Left cardiac atrium (tissue), 4 donors: ENCODE measurements around the gene GPR25. TPM values are rescaled to one million over a fixed set of nuclear protein-coding genes. Genes with fewer than 3 reads are reported as not detected.

ENCODE experiments used
- ATAC-seq, 2 donors: fragments of 200-7000 bp; cut with Tn5 transposase; one replicate each; pipeline ENCODE4 v1.9.1; 2020; ENCODE audit warnings: mild to moderate bottlenecking in 2 of 2, moderate library complexity in 2 of 2
- DNase-seq: peaks from one replicate; pipeline ENCODE4 v3.0.0-alpha.2; 2020
- intact Hi-C, 2 donors: fragments of 100-400 bp; cut with DNase I; formaldehyde crosslinking; loops; one replicate each; pipeline versions ENCODE4 v1.14.1 to v1.15.1; 2022 to 2023
- total RNA-seq, 2 donors: library from RNA; stranded (reverse); fragmentation: NEBNext Ultra II Directional; extraction: Animal tissue kit (Norgen Biotek cat#: 25700); gene quantifications; one replicate each; pipeline ENCODE4 v1.2.1, GENCODE V29; 2021
- donor health status: DM: no; HTN: yes; CAD: no.
- donor health status: DM: no; HTN: yes; CAD: no; lungs with severe emphysema.
- donor health status: DM: yes; HTN: yes; CAD: no.
- donor health status: Dilated cardiomyopathy.

The GPR25 gene
- total RNA-seq, 2 donors from 2014 or later = not detected

- intact Hi-C loops = no loop called here
- DNase-seq (no peak), ATAC-seq (no peak)
Measured at GRCh38 chr1:200869753-200870391, 2.9 kb upstream of the GPR25 start.

GRCh38 chr1:200873116-200873670, 412 bp downstream of the GPR25 start:
- ATAC-seq = peak; percentile 32 to 43
- no peak for DNase-seq
- intact Hi-C loops = no loop called here

GRCh38 chr1:200873671-200874397, 1.1 kb downstream of the GPR25 start:
- ATAC-seq (peak in 1 of 2 donors; percentile 14), DNase-seq (no peak)
- intact Hi-C loops = no loop called here

- no peak for ATAC-seq
- intact Hi-C loops = no loop called here
- no peak for DNase-seq
Measured at GRCh38 chr1:200874694-200875093, 1.9 kb downstream of the GPR25 start.

- ATAC-seq (no peak), DNase-seq (no peak)
- intact Hi-C loops = no loop called here
Measured at GRCh38 chr1:200875416-200875815, 2.6 kb downstream of the GPR25 start.

- DNase-seq (no peak), ATAC-seq (no peak)
- intact Hi-C loops = no loop called here
Measured at GRCh38 chr1:200877010-200877409, 4.2 kb downstream of the GPR25 start.

- DNase-seq (no peak), ATAC-seq (no peak)
- intact Hi-C loops = no loop called here
Measured at GRCh38 chr1:200877839-200878551, 5.2 kb downstream of the GPR25 start.

GRCh38 chr1:200880212-200880611, 7.4 kb downstream of the GPR25 start:
- DNase-seq (no peak), ATAC-seq (no peak)
- intact Hi-C loops = no loop called here

GRCh38 chr1:200883118-200883517, 10.3 kb downstream of the GPR25 start:
- no peak for ATAC-seq

GRCh38 chr1:200885623-200886402, 13.0 kb downstream of the GPR25 start:
- ATAC-seq (no peak), DNase-seq (no peak)
- intact Hi-C loops = no loop called here

More at GRCh38 chr1:200883118-200883517, 10.3 kb downstream of the GPR25 start:
- intact Hi-C loops = no loop called here
- no peak for DNase-seq

- intact Hi-C loops = no loop called here
- DNase-seq (no peak), ATAC-seq (no peak)
Measured at GRCh38 chr1:200886594-200886993, 13.8 kb downstream of the GPR25 start.

- intact Hi-C loops = no loop called here
- no peak for ATAC-seq
- DNase-seq = no peak
Measured at GRCh38 chr1:200887036-200887435, 14.3 kb downstream of the GPR25 start.

GRCh38 chr1:200887772-200888348, 15.1 kb downstream of the GPR25 start:
- intact Hi-C loops = no loop called here
- ATAC-seq (no peak), DNase-seq (no peak)

- no peak for DNase-seq
- intact Hi-C loops = no loop called here
- ATAC-seq = peak; percentile 46 to 49
Measured at GRCh38 chr1:200888349-200888838, 15.6 kb downstream of the GPR25 start.

GRCh38 chr1:200889571-200889970, 16.8 kb downstream of the GPR25 start:
- ATAC-seq (no peak), DNase-seq (no peak)
- intact Hi-C loops = no loop called here

GRCh38 chr1:200890027-200890426, 17.2 kb downstream of the GPR25 start:
- intact Hi-C loops = no loop called here

GRCh38 chr1:200890818-200891773, 18.3 kb downstream of the GPR25 start:
- DNase-seq (no peak), ATAC-seq (peak; percentile 45 to 59)
- intact Hi-C loops = no loop called here

More at GRCh38 chr1:200890027-200890426, 17.2 kb downstream of the GPR25 start:
- DNase-seq = no peak
- no peak for ATAC-seq

- ATAC-seq (no peak), DNase-seq (no peak)
- intact Hi-C loops = no loop called here
Measured at GRCh38 chr1:200891774-200892157, 19.0 kb downstream of the GPR25 start.
